GM10248 (cell line): ENCODE measurements around the gene SLC17A8.
"Not testable (repeated sequence)": the region's sequence is repeated elsewhere in the genome, so short reads cannot be mapped to it uniquely, and the experiment has no call there.

ENCODE experiments used
- CTCF ChIA-PET: fragments of 300-600 bp; sonication (Branson Sonifier 250); formaldehyde crosslinking; extraction: SDS; loops from one replicate; lab custom pipeline; 2021; ENCODE audit warnings: antibody characterized with exemption; lab: Yijun Ruan, JAX
- POLR2A ChIA-PET: fragments of 350-650 bp; sonication (Branson Sonifier 250); formaldehyde crosslinking; extraction: SDS; loops from one replicate; lab custom pipeline; 2020; ENCODE audit warnings: antibody characterized with exemption; lab: Yijun Ruan, JAX
- DNase-seq: peaks from one replicate; pipeline ENCODE4 v3.0.0; 2012; ENCODE audit errors: extremely low spot score
- TF ChIP-seq, protein P1 (sequence below): IDR thresholded peaks from 2 replicates; pipeline ENCODE4 v1.5.1; 2012; ENCODE audit warnings: mild to moderate bottlenecking, low read depth; ENCODE audit errors: extremely low read depth, missing control alignments, control extremely low read depth

Gene SLC17A8

DNA sequence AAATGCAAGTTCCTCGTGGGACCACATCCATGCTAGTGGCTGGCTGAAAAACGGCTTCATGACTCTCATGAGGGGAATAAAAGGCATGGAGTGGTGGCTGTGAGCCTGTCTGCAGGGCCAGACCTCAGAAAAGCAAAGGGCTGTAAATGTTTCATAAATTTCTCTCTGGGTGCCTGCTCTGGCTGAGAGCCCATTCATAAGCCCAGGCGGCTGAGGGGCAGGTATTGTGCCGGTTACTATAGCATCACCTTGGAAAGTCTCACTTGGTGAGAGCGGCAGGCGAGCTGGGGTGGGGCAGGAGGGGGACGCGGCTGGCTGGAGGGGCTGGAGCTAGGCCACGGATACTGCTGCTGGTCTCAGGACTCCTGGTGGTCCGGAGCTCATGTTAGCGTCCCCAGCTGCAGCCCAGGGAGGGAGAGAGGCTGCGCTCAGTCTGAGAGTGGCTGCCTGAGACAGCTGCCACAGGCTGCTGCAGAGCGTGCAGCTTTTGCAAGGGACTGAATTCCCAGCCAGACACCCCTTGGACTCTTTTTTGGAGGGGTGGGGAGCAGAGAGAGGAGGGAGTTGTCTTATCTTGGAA, at the start of gene SLC17A8:
TSS of gene SLC17A8 (plus strand) at position 431 of the 580 bp plus-strand sequence. CDS start 318 bp downstream, outside the sequence.
- TF ChIP-seq, protein P1, sequence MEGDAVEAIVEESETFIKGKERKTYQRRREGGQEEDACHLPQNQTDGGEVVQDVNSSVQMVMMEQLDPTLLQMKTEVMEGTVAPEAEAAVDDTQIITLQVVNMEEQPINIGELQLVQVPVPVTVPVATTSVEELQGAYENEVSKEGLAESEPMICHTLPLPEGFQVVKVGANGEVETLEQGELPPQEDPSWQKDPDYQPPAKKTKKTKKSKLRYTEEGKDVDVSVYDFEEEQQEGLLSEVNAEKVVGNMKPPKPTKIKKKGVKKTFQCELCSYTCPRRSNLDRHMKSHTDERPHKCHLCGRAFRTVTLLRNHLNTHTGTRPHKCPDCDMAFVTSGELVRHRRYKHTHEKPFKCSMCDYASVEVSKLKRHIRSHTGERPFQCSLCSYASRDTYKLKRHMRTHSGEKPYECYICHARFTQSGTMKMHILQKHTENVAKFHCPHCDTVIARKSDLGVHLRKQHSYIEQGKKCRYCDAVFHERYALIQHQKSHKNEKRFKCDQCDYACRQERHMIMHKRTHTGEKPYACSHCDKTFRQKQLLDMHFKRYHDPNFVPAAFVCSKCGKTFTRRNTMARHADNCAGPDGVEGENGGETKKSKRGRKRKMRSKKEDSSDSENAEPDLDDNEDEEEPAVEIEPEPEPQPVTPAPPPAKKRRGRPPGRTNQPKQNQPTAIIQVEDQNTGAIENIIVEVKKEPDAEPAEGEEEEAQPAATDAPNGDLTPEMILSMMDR = no peak
- POLR2A ChIA-PET = no interaction called here
- DNase-seq = no peak
- CTCF ChIA-PET = interaction anchor here (1.3 kb wide), 1 partner anchor 48 kb away, joined by 3 read pairs; no protein-coding TSS in a partner anchor

DNA sequence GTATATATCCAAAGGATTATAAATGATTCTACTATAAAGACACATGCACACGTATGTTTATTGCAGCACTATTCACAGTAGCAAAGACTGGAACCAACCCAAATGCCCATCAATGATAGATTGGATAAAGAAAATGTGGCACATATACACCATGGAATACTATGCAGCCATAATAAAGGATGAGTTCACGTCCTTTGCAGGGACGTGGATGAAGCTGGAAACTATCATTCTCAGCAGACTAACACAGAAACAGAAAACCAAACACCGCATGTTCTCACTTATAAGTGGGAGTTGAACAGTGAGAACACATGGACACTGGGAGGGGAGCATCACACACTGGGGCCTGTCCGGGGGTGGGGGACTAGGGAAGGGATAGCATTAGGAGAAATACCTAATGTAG, 48.7 kb upstream of the SLC17A8 start:
- DNase-seq, POLR2A ChIA-PET, CTCF ChIA-PET: not testable (repeated sequence)

DNA sequence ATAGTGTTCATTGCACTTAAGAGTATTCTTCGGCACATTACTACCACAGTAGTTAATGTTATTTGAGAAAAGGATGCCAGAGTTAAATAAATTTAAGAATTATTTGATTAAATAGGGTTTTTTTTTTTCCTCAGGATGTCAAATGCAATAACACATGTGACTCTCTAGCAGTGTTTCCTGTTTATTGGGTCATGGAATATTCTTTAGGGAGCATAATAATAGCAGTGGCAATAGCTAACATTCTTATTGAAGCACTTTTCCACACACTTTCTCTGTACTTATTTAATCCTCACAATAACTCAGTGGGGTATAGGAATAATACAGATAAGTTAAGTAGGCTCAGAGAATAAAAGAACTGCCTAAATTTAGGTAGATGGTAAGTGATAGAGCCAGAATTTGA, 45.6 kb upstream of the SLC17A8 start:
- TF ChIP-seq, protein P1 = no peak
- ChIA-PET CTCF (interaction anchor here (1.0 kb wide), 1 partner anchor 11 kb away, joined by 3 read pairs; no protein-coding TSS in a partner anchor), POLR2A (no interaction called here)
- no peak for DNase-seq

DNA sequence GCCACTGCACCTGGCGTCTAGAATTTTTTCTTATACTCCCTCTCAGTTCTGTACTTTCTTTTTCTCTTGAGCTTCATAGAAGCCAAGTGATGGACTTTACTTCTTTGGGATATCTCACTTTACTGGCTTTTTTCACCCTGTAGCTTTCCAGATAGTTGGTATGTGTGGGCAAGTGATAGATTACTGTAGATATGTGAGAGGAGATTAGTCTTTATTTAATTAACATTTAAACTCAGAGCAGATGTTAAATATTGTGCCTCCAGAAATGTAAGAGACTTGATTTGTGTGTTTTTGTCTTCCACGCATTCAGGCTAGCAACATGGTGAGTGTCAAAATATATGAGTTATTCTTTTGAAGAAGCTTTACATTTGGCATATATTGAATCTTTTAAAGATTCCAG, 39.5 kb upstream of the SLC17A8 start:
- TF ChIP-seq, protein P1 = no peak
- CTCF ChIA-PET = interaction anchor here (1.5 kb wide), 1 partner anchor 14 kb away, joined by 6 read pairs; no protein-coding TSS in a partner anchor
- no peak for DNase-seq
- POLR2A ChIA-PET = no interaction called here

DNA sequence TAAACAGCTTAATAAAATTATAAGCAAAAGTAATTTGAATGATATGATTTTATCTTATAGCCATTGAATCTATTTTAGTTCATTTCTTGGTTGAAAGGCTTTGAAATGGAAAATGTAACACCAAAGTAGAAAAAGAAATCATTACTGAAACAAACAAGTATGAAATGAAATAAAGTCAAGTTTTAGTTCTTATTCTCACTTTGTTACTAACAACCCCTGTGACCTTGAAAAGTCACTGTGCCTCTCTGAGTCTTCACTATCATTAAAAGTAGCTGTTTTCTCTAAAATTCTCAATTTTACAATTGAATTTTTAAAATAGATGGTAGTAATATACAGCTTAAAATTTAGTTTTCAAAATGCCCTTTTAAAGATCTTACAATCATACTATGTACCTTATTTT, 32.4 kb upstream of the SLC17A8 start:
- DNase-seq = no peak
- TF ChIP-seq, protein P1 = no peak
- POLR2A ChIA-PET = no interaction called here
- CTCF ChIA-PET = interaction anchor here (1.3 kb wide), 1 partner anchor 13 kb away, joined by 4 read pairs; no protein-coding TSS in a partner anchor

DNA sequence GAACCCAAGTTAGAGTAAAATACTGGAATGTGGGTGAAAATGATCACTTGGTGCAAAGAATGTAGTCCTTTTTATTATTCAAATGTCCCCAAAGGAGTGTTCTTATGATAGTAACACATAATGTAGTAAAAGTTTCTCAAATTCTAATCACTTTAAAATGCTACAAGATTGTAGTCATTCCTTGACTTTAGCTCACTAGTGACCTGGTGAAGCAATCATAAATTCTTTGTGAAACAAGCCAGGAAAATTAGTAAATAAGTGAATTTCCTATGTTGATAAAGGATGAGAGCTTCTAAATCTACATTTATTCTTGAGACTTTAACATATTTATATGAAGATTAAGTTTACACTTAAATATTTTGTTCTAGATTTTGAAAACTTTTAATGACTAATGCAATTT, 30.7 kb upstream of the SLC17A8 start:
- CTCF ChIA-PET = no interaction called here
- TF ChIP-seq, protein P1 = no peak
- DNase-seq = no peak
- POLR2A ChIA-PET = no interaction called here

DNA sequence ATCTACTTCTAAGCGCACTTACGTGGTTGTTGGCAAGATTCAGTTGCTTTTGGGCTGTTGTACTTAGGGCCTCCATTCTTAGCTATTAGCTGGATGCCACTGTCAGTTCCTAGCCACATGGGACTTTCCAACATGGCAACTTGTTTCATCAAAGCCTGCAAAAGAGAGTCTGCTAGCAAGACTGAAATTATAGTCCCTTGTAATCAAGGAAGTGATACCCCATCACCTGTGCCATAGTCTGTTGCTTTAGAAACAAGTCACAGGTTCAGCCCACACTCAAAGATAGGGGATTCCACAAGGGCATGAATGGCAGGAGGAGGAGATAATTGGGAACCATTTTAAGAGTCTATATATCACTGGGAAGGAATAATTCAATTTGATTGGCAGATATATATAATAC, 27.1 kb upstream of the SLC17A8 start:
- POLR2A ChIA-PET = no interaction called here
- peak; percentile 17 for DNase-seq
- TF ChIP-seq, protein P1 = no peak
- CTCF ChIA-PET = interaction anchor here (1.8 kb wide), 1 partner anchor 18 kb away, joined by 4 read pairs; no protein-coding TSS in a partner anchor
